Measurements from ENCODE around the gene R3HDM1.
"Not testable (repeated sequence)": the region's sequence is repeated elsewhere in the genome, so short reads cannot be mapped to it uniquely, and the experiment has no call there.

The R3HDM1 gene

DNA sequence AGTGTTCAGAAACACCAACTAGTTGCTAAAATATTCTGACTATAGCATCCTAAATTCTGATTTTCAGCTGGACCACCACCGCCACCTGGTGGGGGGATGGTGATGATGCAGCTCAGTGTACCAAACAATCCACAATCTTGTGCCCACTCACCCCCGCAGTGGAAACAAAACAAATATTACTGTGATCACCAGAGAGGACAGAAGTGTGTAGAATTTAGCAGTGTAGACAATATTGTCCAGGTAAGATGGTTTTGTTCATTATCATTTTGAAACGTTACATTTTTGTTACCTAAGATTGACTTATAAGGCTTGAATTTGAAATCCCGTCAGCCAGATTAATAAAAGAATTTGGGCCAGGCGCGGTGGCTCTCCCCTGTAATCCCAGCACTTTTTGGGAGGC is 178.7 kb downstream of the R3HDM1 start:
- DNase-seq (ENCODE audit: low spot score): peak; percentile 57

DNA sequence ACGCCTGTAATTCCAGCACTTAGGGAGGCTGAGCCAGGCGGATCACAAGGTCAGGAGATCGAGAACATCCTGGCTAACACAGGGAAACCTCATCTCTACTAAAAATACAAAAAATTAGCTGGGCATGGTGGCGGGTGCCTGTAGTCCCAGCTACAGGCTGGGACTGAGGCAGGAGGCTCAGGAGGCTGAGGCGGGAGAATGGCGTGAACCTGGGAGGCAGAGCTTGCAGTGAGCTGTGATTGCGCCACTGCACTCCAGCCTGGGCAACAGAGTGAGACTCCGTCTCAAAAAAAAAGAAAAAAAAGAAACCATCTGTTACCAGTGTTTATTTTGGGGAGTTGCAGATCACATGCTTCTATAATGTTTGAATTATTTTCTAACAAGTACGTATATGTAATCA is 183.8 kb downstream of the R3HDM1 start:
- not testable (repeated sequence) for DNase-seq (ENCODE audit: low spot score)

DNA sequence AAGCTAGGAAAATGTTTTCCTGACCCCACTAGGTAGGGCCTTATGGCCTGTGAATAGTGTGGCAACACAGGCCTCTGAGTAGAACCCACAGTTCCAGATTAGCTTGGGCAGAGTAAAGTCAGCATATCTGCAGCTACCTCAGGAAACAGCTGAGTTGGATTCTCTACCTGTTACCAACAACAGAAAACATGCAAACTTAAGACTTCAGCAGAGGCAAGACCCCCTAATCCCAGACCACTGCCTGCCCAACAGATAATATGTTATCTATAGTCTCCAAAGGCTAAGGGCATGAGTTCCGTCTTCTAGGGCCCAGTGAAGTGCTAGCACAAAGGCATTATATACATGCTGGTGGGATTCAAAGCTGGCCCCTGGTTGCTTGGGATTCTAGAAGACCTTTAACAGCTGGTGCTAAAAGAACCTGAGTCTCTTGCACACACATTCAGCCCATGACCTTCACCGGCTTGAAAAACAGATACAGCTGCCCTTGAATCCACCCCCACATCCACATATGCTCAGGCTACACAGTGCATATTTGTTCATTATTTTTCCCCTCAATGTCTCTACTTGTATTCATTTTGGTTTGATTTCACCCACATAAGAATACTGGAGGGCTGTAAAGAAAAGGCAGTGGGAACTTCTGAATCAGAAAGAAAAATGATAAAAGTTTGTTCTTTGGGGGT is 196.9 kb downstream of the R3HDM1 start:
- no peak for DNase-seq (ENCODE audit: low spot score)

DNA sequence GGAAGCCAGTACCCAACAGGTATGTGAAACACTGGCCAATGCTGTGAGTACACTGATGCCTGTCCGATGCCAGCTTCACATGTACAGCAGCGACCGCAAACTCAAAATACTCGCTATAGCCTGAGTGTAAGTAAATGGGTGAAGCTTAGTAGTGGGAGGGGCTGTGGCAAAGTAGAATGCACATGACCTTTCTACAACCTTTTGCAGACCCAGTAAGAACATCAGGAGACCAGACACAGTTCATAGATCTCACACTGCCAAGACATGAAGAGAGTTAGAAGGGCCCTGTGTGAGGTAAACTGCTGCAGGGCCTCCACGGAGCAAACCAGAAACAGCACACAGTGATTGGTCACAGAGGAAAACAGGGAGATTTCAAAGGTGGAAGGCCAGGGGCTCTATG is 201.3 kb downstream of the R3HDM1 start:
- no peak for DNase-seq (ENCODE audit: low spot score)

DNA sequence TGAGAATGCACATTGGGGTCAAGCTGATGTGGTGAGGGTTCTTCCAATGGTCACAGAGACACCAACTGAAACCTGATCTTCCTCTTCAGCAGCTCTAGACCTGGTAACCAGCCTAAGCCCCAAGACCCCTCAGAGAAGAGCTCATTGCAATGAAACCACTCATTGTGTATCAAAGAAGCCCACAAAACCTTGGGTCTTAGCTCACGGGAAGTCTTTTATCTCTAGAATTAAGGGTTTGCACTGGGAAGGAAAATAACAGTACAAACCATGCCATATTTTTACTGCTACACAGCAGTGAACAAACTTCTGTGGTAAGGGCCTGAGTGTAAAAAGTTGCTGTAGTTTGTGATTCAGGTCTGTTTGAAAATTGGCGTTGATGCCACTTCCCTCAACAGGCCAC is 201.8 kb downstream of the R3HDM1 start:
- no peak for DNase-seq (ENCODE audit: low spot score)

DNA sequence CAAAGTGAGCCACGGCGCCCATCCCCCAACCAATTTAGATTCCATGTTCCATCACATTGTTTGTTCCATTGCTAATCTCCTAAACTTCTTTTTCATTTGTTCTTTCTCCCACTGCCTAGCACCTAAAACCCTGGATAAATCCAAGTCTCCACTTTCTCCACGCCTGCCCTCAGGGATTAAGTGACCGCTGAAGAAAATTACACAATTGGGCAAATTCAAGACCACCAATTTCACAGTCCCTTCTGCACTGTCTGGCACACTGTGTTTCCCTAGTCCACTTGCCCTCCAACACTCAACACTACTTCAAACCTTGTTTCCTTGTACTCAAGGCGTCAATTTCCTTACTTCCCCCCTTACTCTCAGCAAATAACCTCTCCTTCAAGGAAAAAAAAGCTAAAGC is 205.3 kb downstream of the R3HDM1 start:
- no peak for DNase-seq (ENCODE audit: low spot score)

DNA sequence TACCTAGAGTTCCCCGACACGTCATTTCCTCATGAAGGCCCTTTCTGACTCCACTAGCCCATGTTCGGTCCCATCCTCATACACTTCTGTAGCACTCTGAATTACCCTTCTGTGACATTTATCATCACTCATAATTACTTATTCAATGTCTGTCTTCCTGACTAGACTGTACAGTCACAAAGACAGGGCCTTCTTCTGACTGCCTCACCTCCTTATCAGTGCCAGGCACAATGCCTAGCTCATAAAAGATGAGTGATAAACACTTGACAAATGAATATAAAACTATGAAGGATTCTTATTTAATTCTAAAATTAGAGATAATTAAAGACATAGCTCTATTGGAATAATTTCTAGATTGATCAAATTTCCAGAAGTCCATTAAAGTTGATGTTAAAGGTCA is 208.9 kb downstream of the R3HDM1 start:
- DNase-seq (ENCODE audit: low spot score): no peak

DNA sequence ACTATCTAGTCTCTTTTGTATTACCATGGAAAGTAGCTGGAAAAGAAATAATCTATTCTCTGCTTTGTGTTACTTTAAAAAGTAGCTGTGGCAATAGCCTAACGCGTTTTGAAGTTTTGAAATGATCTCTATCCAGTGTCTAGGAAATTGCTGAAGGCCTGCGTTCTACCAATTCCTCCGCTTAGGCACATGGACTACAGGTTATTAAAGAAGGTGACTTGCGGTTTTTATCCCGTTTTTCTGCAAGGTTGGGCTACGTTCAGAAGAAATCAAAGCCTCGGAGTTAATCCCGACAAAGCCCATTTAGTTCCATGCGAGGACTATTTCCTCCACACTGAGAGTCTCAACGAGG is 209.7 kb downstream of the R3HDM1 start:
- DNase-seq (ENCODE audit: low spot score): no peak

DNA sequence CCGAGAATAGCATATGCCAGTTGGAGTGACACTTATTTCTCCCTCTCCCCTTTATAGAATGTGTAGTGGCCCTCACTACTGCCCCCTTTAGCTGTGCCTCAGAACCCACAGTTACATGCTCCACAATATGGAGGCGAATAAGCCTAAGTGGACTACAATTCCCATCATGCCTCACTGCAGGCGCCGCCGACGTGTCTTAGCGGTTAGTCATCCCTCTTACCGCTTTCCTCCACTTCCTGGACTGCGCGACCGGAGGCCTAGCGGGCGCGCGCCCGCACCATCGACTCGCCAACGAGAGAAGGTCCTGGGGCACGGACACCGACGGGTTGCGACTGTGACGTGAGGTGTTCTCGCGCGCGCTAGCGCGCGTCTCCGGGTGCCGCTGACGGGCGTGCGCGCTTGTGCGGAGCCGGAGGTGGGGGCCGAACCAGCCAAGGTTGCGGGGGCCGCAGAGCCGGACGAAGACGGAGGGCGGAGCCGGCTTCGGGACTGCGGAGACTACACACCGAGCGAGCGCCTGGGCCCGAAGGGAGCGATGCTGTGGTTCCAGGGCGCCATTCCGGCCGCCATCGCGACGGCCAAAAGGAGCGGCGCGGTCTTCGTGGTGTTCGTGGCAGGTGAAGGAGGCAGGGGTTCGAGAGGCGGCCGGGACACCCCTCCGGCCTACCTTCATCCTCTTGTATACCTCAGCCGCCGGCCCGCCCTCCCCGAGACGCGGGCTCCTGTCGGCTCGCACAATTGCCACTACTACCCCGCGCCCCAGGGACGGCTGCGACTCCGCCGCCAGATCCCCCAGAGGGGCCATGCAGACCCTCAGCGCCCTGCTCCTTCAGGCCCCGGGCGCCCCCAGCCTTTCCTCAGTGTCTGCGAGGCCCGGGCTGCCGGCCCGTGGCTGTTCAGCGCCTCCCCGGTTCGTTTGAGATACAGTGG is 210.4 kb downstream of the R3HDM1 start, which contains the start of gene UBXN4:
Gene UBXN4, plus strand, starts transcription at position 461 of the 930 bp plus-strand sequence. Its CDS starts 75 bp downstream, at position 536.
- DNase-seq (ENCODE audit: low spot score): peak; percentile 97

DNA sequence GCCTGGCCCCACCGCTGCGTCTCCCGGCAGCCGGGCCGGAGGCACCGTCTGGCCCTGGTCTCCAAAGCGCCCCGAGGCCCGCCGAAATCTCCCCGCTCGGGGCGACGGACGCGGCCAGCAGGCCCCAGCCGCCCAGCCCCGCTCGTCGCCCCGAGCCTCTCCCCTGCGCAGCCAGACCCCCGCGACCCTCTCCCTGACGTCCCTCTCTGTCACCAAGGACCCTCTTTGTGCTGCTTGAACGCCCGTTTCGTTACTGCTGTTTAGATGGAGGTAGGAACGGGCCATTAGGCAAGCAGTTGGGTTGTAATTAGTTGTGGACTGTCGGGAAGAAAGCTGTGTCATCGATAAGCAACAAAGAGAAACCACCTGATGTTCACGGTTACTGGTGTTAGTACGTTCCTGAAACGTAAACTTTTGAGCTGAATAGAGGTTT is 211.1 kb downstream of the R3HDM1 start:
- peak; percentile 37 for DNase-seq (ENCODE audit: low spot score)

DNA sequence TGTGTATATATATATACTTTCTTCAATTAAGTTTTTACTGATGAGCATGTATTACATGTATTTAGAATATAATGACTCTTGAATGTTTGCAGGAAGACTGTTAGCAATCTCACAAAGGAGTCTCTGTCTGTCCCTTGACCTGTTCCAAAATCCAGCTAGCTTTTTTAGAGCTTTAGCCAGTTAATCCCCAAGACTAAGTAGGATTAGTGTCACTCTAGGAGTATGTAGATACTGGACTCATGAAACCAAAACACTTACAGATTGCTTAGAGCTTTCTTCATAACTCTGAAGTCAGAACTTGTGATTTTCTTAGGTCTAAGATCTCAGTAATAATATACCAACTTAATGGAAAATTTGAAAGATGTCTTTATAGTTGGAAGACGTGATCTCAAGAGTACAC is 212.6 kb downstream of the R3HDM1 start:
- DNase-seq (ENCODE audit: low spot score): no peak

DNA sequence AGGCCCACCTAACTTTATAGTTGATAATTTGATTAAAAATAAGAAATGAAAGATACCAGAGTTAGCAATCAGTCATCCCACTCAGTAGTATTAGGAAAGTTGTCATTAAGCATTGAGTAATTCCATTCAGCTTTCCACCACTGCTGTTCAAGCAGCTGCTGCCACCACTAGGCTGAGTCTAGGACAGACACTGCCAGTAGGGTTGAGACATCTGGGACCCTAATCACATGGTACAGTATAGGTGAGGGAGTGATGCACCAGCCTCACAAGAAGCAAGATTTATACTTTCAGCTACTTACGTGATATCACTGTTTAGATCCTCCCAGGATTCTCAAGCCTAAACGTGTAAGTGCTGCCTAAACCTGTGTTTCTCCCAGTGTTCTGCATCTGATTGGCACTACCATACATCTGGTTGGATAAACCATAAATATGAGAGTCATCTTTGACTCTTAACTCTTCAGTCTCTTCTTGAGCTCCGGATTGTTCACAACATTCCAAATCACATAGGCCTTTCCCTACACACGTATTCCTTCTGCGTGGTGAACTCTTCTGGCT is 213.6 kb downstream of the R3HDM1 start:
- peak; percentile 24 for DNase-seq (ENCODE audit: low spot score)

DNA sequence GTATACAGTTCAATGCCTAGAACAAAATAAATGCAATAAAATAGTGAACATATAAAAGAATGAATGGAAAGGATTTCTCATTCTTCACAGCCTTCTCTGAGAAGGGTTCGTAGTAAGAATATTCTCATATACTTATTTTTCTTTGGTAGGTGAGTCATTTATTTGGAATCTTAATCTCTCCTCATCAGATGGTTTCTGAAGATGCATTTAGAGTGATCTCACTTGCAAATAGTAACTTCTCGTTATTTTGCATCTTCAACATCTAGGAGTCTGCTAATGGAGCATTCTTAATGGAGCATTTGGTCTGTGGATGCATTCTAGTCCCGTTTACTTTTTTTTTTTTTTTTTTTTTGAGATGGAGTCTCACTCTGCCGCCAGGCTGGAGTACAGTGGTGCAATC is 214.3 kb downstream of the R3HDM1 start:
- DNase-seq (ENCODE audit: low spot score): no peak

DNA sequence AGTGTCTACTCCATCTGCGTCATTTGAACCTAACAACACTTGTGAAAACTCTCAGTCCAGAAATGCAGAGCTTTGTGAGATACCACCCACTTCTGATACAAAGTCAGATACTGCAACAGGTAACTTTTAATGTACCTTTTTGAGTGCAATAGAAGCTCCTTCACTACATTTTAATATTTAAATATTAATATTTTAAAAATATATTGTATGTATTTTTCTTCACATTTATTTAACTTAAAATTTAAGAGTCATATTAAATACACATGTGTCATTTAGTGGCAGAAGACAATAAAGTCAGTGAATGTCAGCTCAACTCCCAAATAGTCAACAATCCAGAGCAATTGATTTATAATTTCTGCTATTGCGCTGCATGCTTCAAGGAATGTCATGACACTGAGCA is 224.3 kb downstream of the R3HDM1 start:
- DNase-seq (ENCODE audit: low spot score): no peak

DNA sequence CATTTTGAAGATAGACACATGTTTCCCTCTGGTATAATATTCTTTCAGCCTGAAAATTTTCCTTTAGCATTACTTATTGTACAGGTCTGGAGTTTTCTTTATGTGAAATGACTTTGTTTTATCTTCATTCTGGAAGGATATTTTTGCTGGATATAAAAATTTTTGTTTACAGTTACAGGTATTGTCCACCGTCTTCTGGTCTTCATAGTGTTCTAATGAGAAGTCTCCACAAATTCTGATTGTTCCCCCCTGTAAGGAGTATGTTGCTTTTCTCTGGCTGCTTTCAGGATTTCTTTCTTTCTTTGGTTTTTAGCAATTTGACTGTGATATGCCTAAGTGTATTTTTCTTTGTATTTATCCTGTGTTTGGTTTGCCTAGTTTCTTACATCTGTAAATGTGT is 225.4 kb downstream of the R3HDM1 start:
- DNase-seq (ENCODE audit: low spot score): no peak

DNA sequence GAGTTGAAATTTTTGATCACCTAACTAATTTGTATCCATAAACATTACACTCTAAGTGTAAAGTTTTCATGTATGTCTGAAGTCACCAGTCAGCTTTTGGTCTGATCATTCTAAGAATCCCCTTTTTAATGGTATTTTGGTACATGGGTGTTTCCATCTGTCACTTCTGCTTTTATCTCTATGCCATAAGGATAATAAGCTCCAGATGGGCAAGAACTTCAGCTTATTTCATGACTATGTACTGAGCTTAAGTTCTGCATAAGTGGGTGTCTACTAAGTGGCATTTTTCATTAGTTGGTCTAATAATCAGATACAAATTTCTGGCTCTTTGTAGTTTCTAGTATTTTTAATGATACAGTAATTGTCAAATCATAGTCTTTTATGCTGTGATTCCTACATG is 230.7 kb downstream of the R3HDM1 start:
- DNase-seq (ENCODE audit: low spot score): no peak

DNA sequence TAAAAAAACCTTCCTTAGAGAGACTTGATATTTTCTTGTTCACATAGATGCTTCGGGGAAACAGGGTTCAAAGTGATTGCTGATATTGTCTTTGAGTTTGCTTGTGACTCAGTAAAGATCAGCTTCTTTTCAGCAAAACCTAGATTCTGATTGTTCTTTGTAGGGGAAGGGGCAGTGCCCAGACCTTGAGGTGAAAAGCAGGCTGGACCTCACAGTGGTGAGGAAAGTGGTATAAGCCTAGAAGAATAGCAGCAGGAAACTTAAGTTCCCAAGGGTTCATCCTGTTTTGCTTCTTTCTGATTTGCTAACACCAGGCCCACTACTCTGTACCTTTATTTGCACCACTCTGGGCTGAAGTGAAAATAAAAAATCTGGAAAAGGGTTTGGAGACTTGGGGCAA is 231.2 kb downstream of the R3HDM1 start:
- DNase-seq (ENCODE audit: low spot score): no peak

DNA sequence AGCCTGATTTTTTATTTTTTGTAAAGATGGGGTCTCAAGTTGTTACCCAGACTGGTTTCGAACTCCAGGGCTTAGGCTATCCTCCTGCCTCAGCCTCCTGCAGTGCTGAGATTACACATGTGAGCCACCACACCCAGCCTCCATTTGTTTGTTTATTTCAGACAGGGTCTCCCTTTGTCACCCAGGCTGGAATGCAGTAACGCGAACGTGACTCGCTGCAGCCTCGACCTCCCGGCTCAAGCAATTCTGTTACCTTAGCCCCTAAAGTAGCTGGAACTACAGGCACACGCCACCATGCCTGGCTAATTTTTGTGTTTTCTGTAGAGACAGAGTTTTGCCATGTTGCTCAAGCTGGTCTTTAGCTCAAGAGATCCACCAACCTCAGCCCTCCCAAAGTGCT is 237.6 kb downstream of the R3HDM1 start:
- no peak for DNase-seq (ENCODE audit: low spot score)

DNA sequence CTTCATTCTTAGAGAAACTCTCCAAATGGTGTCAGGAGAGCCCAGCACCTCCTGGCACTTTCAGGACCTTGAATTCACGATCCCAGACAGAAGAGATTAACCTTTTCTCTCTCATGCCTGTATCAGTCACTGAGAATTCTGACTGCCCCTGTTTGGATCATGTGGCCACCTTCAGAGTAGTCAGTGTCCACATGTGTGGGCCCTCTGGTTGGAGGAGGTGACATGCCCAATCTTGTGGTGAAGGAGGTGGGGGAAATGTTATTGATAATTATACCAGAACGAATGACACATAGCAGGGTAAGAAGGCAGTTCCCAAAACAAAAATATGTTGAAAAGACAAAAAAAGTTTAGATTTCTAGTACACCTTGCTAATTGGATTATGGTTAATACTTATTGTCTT is 242.0 kb downstream of the R3HDM1 start:
- no peak for DNase-seq (ENCODE audit: low spot score)

DNA sequence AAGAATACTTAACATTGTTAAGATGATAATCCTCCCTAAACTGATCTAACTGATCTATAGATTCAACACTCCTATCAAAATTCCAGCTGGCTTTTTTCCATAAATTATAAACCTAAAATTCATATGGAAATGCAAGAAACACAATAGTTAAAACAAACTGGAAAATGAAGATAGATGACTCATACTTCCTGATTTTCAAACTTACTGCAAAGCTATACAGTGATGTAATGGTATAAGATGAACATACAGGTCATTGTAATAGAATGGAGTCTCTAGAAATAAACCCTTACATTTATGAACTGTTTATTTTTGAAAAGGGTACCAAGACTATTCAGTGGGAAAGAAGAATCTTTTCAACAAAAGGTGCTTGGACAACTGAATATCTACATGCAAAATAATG is 242.6 kb downstream of the R3HDM1 start:
- no peak for DNase-seq (ENCODE audit: low spot score)

Data from CD4-positive, alpha-beta T cell treated with Interleukin-6 at 100 ng/mL for 8 hours (primary cell).